AG10803 (cell line): ENCODE results near the gene TC2N.
"Not testable (repeated sequence)": the region's sequence is repeated elsewhere in the genome, so short reads cannot be mapped to it uniquely, and the experiment has no call there.

Experiments
- DNase-seq: peaks from one replicate; pipeline ENCODE4 v3.0.0; 2010; ENCODE audit warnings: low read depth
- H3K4me3 ChIP-seq: 2 replicates; pipeline ENCODE4 v1.5.1; 2011; ENCODE audit warnings: mild to moderate bottlenecking, low read length, control low read depth
- CTCF ChIP-seq: conservative IDR thresholded peaks from 2 replicates; pipeline ENCODE4 v1.5.1; 2011; ENCODE audit warnings: mild to moderate bottlenecking, low read length, control low read depth, inconsistent platforms

The TC2N gene

GRCh38 chr14:91814317-91814716, 53.0 kb downstream of the TC2N start:
- no peak for DNase-seq
- no peak for TF ChIP-seq CTCF

GRCh38 chr14:91810699-91811098, 56.6 kb downstream of the TC2N start:
- no peak for DNase-seq
- no peak for TF ChIP-seq CTCF
- no peak overlapping the region for H3K4me3 ChIP-seq

More at GRCh38 chr14:91814317-91814716, 53.0 kb downstream of the TC2N start:
- H3K4me3 ChIP-seq = no peak overlapping the region

GRCh38 chr14:91806716-91807115, 60.6 kb downstream of the TC2N start:
- no peak for TF ChIP-seq CTCF
- DNase-seq = no peak
- no peak overlapping the region for H3K4me3 ChIP-seq

GRCh38 chr14:91806094-91806493, 61.2 kb downstream of the TC2N start:
- H3K4me3 ChIP-seq, DNase-seq: not testable (repeated sequence)

- no peak for DNase-seq
- TF ChIP-seq CTCF = no peak
- H3K4me3 ChIP-seq = no peak overlapping the region
These were observed 61.7 kb downstream of the TC2N start for GRCh38 chr14:91805659-91806058.

- DNase-seq = no peak
- no peak for TF ChIP-seq CTCF
- H3K4me3 ChIP-seq = no peak overlapping the region
These were observed 66.0 kb downstream of the TC2N start for GRCh38 chr14:91801358-91801757.

GRCh38 chr14:91796617-91797347, 70.6 kb downstream of the TC2N start:
- DNase-seq = peak; percentile 60
- TF ChIP-seq CTCF = no peak
- H3K4me3 ChIP-seq = no peak overlapping the region

- TF ChIP-seq CTCF = no peak
- DNase-seq = no peak
- H3K4me3 ChIP-seq = no peak overlapping the region
These were observed 73.6 kb downstream of the TC2N start for GRCh38 chr14:91793704-91794103.
